ENCODE results near the gene CASQ1. TPM values are rescaled to one million over a fixed set of nuclear protein-coding genes. Genes with fewer than 3 reads are reported as not detected.

Gene CASQ1
- total RNA-seq, 2 donors from 2014 or later: 0.29 to 0.77 TPM

GRCh38 chr1:160158534-160158933 is 31.8 kb upstream of the CASQ1 start:
- Histone ChIP-seq H3K4me3 (ENCODE audit: low read length) (no peak overlapping the region), H3K27me3 (ENCODE audit: control insufficient read depth, insufficient read depth, low read length, poor library complexity, severe bottlenecking) (no peaks in the 10 kb centered on the region), H3K4me1 (ENCODE audit: control insufficient read depth, insufficient read depth, low read length) (no peaks in the 10 kb centered on the region), H3K36me3 (ENCODE audit: control insufficient read depth, insufficient read depth, low read length) (no peaks in the 10 kb centered on the region), H3K27ac (ENCODE audit: low read depth, low read length) (no peak overlapping the region), H3K9me3 (ENCODE audit: control insufficient read depth, low read length) (no peaks in the 10 kb centered on the region), H3K9ac (ENCODE audit: extremely low read depth, low read length, poor library complexity, severe bottlenecking) (no peak overlapping the region)
- Mint-ChIP-seq H3K27me3 (ENCODE audit: insufficient read depth) (no peaks in the 10 kb centered on the region), H3K36me3 (ENCODE audit: low read depth) (no peaks in the 10 kb centered on the region), H3K27ac (no peak overlapping the region), H3K4me3 (no peak overlapping the region), H3K9me3 (no peaks in the 10 kb centered on the region), H3K4me1 (peaks cover 4% of the 10 kb centered on the region)
- 92 to 100% methylated on average over 1 to 4 of the region's 4 CpGs for WGBS, 2 experiments (ENCODE audit: insufficient coverage in 1 of 2, insufficient read length in 1 of 2)
- TF ChIP-seq CTCF (conservative IDR thresholded peaks at IDR 0.05): no peak
- DNase-seq: no peak

- no peaks in the 10 kb centered on the region for H3K9me3 Mint-ChIP-seq
- H3K36me3 Mint-ChIP-seq (ENCODE audit: low read depth): no peaks in the 10 kb centered on the region
- H3K4me1 ChIP-seq (ENCODE audit: control insufficient read depth, insufficient read depth, low read length): no peaks in the 10 kb centered on the region
- H3K27me3 Mint-ChIP-seq (ENCODE audit: insufficient read depth): no peaks in the 10 kb centered on the region
- H3K9me3 ChIP-seq (ENCODE audit: control insufficient read depth, low read length): no peaks in the 10 kb centered on the region
- H3K27ac Mint-ChIP-seq: no peak overlapping the region
- no peaks in the 10 kb centered on the region for H3K27me3 ChIP-seq (ENCODE audit: control insufficient read depth, insufficient read depth, low read length, poor library complexity, severe bottlenecking)
- H3K9ac ChIP-seq (ENCODE audit: extremely low read depth, low read length, poor library complexity, severe bottlenecking): no peak overlapping the region
- no peak overlapping the region for H3K4me3 Mint-ChIP-seq
- no peak for DNase-seq
- H3K27ac ChIP-seq (ENCODE audit: low read depth, low read length): no peak overlapping the region
- no peak for TF ChIP-seq CTCF (conservative IDR thresholded peaks at IDR 0.05)
- no peak overlapping the region for H3K4me3 ChIP-seq (ENCODE audit: low read length)
- no peaks in the 10 kb centered on the region for H3K36me3 ChIP-seq (ENCODE audit: control insufficient read depth, insufficient read depth, low read length)
- H3K4me1 Mint-ChIP-seq: peaks cover 10% of the 10 kb centered on the region
These were observed 30.5 kb upstream of the CASQ1 start for GRCh38 chr1:160159846-160160245.

- Histone ChIP-seq H3K36me3 (ENCODE audit: control insufficient read depth, insufficient read depth, low read length) (no peaks in the 10 kb centered on the region), H3K4me1 (ENCODE audit: control insufficient read depth, insufficient read depth, low read length) (no peaks in the 10 kb centered on the region), H3K27me3 (ENCODE audit: control insufficient read depth, insufficient read depth, low read length, poor library complexity, severe bottlenecking) (no peaks in the 10 kb centered on the region), H3K4me3 (ENCODE audit: low read length) (no peak overlapping the region), H3K9me3 (ENCODE audit: control insufficient read depth, low read length) (no peaks in the 10 kb centered on the region), H3K9ac (ENCODE audit: extremely low read depth, low read length, poor library complexity, severe bottlenecking) (no peak overlapping the region), H3K27ac (ENCODE audit: low read depth, low read length) (no peak overlapping the region)
- DNase-seq: peak; percentile 88
- no peak overlapping the region for H3K4me3 Mint-ChIP-seq
- peak; percentile 83 for TF ChIP-seq CTCF (conservative IDR thresholded peaks at IDR 0.05)
- 50 to 90% methylated on average over 2 to 6 of the region's 6 CpGs for WGBS, 2 experiments (ENCODE audit: insufficient coverage in 1 of 2, insufficient read length in 1 of 2)
- no peaks in the 10 kb centered on the region for H3K9me3 Mint-ChIP-seq
- H3K4me1 Mint-ChIP-seq: peaks cover 13% of the 10 kb centered on the region
- no peaks in the 10 kb centered on the region for H3K36me3 Mint-ChIP-seq (ENCODE audit: low read depth)
- H3K27ac Mint-ChIP-seq: no peak overlapping the region
- no peaks in the 10 kb centered on the region for H3K27me3 Mint-ChIP-seq (ENCODE audit: insufficient read depth)
These were observed 28.2 kb upstream of the CASQ1 start for GRCh38 chr1:160161965-160162705.

Measured in endodermal cell (in vitro differentiated cells).